Endothelial cell (in vitro differentiated cells): ENCODE measurements around the gene MTMR4. TPM values are rescaled to one million over a fixed set of nuclear protein-coding genes. Genes with fewer than 3 reads are reported as not detected.

Experiments
- DNase-seq: peaks from one replicate; pipeline ENCODE4 v3.0.0; 2021; ENCODE audit warnings: low spot score
- H3K27ac Mint-ChIP-seq: one replicate; pipeline ENCODE4 v1.8.0; 2021; ENCODE audit warnings: mixed read lengths, inconsistent platforms; ENCODE audit not compliant: unreplicated experiment
- H3K27me3 Mint-ChIP-seq: one replicate; pipeline ENCODE4 v1.8.0; 2021; ENCODE audit warnings: mild to moderate bottlenecking, moderate library complexity, mixed read lengths, inconsistent platforms; ENCODE audit not compliant: unreplicated experiment
- H3K36me3 Mint-ChIP-seq: one replicate; pipeline ENCODE4 v1.8.0; 2021; ENCODE audit warnings: mild to moderate bottlenecking, low read depth, mixed read lengths, inconsistent platforms; ENCODE audit not compliant: unreplicated experiment
- H3K4me1 Mint-ChIP-seq: one replicate; pipeline ENCODE4 v1.8.0; 2021; ENCODE audit warnings: mild to moderate bottlenecking, mixed read lengths, inconsistent platforms; ENCODE audit not compliant: unreplicated experiment
- H3K4me3 Mint-ChIP-seq: one replicate; pipeline ENCODE4 v1.8.0; 2021; ENCODE audit warnings: mild to moderate bottlenecking, mixed read lengths, inconsistent platforms; ENCODE audit not compliant: unreplicated experiment
- H3K9me3 Mint-ChIP-seq: one replicate; pipeline ENCODE4 v1.8.0; 2021; ENCODE audit warnings: mixed read lengths, inconsistent platforms; ENCODE audit not compliant: unreplicated experiment
- CTCF ChIP-seq: fragments of 200-600 bp; sonication (generic); IDR thresholded peaks from one replicate; pipeline ENCODE4 v1.5.0; 2021; ENCODE audit warnings: antibody characterized with exemption; ENCODE audit not compliant: unreplicated experiment
- total RNA-seq: library from RNA; stranded (reverse); fragmentation: NEBNext Ultra II Directional; extraction: Animal tissue kit (Norgen Biotek cat#: 25700); gene quantifications from one replicate; pipeline ENCODE4 v1.2.1, GENCODE V29; 2021; ENCODE audit not compliant: unreplicated experiment

MTMR4 gene
- total RNA-seq, 1 donor from 2014 or later, result 24.0 TPM

DNA sequence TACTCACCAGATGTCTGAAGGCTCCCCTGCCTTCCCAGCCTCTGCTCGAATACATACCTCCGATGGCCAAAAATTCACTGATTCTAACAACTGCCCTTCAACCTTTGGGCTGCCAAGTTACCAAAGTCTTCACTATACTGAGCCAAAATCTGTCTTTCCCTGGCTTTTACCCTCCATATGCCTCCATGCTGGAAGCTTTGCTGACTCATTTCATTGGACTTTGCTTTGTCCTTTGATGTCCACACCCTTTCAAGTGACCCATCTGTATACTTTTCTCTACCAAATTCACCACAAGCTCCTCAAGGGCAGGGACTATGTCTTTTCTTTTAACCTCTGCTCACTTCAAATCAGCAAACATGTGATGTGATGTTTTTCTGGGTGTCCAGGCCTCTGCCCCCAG is 21.0 kb upstream of the MTMR4 start:
- peaks cover 3% of the 10 kb centered on the region for H3K4me1 Mint-ChIP-seq
- no peak overlapping the region for H3K4me3 Mint-ChIP-seq
- H3K36me3 Mint-ChIP-seq, result peaks cover 4% of the 10 kb centered on the region
- peaks cover 11% of the 10 kb centered on the region for H3K27me3 Mint-ChIP-seq
- no peaks in the 10 kb centered on the region for H3K9me3 Mint-ChIP-seq
- no peak for TF ChIP-seq CTCF
- no peak overlapping the region for H3K27ac Mint-ChIP-seq
- no peak for DNase-seq

DNA sequence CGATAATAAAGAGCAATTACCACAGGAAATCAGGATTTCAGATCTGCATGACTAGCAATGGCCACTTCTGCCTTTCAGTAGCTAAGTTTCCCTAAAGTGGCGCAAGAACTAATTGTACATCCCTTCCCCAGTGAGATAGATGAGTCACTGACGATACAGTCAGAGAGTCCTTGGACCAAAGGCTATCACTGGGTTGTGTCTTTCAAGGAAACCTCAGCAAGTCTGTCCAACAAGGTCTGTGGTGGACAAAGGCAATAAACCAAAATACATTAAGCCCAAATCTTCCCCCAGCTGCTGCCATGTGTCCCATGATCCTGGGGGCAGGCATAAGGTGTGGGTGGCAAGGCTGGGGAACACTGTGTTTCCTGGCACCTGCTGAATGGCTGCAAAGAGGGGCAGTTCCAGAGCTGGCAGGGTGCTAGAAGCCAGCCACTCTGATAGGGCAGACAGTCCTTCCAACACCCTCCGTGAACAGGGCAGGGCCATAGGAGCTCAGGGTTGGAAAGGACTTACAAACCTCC is 20.5 kb upstream of the MTMR4 start:
- H3K27ac Mint-ChIP-seq, result no peak overlapping the region
- H3K9me3 Mint-ChIP-seq, result no peaks in the 10 kb centered on the region
- H3K27me3 Mint-ChIP-seq, result peaks cover 11% of the 10 kb centered on the region
- peaks cover 4% of the 10 kb centered on the region for H3K36me3 Mint-ChIP-seq
- H3K4me3 Mint-ChIP-seq, result no peak overlapping the region
- H3K4me1 Mint-ChIP-seq, result peaks cover 8% of the 10 kb centered on the region
- no peak for TF ChIP-seq CTCF
- no peak for DNase-seq

DNA sequence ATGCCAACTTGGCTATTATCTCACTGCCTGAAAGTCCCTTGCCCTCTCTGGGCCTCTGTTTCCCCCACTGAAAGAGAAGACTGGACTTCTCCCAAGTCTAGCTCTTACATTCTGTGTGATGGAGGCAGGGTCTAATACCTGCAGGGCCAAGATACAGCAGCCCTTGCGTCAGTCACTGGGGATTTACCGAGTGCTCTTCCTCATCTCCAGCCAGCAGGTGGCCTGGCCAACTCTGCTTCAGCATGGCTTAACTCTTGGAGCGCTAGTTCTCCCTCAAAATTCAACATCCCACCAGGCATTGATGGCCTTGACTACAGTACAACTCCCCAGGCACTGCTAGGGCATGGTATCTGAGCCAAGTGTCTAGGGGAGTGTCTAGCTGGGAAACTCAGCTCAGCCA is 19.9 kb upstream of the MTMR4 start:
- H3K27ac Mint-ChIP-seq, result no peak overlapping the region
- peaks cover 13% of the 10 kb centered on the region for H3K27me3 Mint-ChIP-seq
- peaks cover 4% of the 10 kb centered on the region for H3K36me3 Mint-ChIP-seq
- no peak overlapping the region for H3K4me3 Mint-ChIP-seq
- DNase-seq, result no peak
- peaks cover 10% of the 10 kb centered on the region for H3K4me1 Mint-ChIP-seq
- TF ChIP-seq CTCF, result peak; percentile 16
- no peaks in the 10 kb centered on the region for H3K9me3 Mint-ChIP-seq

DNA sequence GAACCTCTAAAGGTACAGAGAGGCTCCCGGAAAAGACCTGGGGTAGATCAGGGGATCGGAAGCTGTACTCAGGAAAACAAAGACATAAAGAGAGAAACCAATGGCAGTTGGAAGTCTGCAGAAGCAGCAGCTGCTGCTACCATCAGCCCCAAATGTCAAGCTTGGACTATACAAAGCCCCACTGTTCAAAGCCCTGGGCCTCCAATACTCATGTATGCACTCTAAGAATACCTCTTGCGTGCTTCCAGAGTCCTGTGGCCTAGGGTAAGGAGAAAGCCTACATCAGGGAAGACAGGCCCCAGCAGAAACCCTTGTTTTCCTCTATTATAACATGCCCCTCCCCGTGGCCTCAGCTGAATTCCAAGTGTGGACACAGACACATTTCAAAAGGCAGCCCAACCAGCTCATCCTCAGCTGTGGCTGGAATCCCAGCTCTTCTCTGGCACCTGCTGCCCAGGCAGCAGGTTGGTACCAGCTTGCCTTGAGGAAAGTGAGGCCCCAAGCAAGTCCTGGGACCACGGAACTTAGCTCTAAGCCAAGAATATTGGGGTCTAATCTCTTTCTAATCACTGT is 19.3 kb upstream of the MTMR4 start:
- no peak for TF ChIP-seq CTCF
- Mint-ChIP-seq H3K27ac (no peak overlapping the region), H3K9me3 (no peaks in the 10 kb centered on the region), H3K27me3 (peaks cover 17% of the 10 kb centered on the region), H3K36me3 (peaks cover 4% of the 10 kb centered on the region), H3K4me3 (no peak overlapping the region), H3K4me1 (peaks cover 15% of the 10 kb centered on the region)
- no peak for DNase-seq

DNA sequence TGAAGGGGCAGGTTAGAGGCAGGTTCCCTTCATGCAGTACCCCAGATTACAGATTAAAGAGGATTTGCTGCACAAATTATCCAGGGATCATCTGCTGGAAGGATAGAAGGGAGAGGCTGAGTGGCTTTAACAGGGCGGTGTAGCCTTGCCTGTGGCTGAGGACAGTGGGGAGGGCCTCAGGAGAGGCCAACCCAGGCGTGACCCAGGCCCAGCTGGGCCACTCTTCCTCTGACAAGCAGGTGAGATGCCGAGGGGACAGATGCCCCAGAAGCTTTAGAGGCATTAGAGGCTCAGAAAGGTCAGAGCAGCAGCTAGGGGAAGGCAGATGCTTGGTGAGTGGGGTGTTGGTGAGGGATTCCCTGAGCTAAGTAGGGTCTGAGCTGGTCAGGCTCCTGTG is 18.1 kb upstream of the MTMR4 start:
- H3K27ac Mint-ChIP-seq, result no peak overlapping the region
- peaks cover 17% of the 10 kb centered on the region for H3K27me3 Mint-ChIP-seq
- no peaks in the 10 kb centered on the region for H3K9me3 Mint-ChIP-seq
- peaks cover 25% of the 10 kb centered on the region for H3K4me1 Mint-ChIP-seq
- peaks cover 4% of the 10 kb centered on the region for H3K36me3 Mint-ChIP-seq
- peak overlapping the region; percentile 56 for H3K4me3 Mint-ChIP-seq
- DNase-seq, result no peak
- TF ChIP-seq CTCF, result no peak
